Upper lobe of left lung (tissue), 6 donors: ENCODE results near the gene RERE. TPM values are rescaled to one million over a fixed set of nuclear protein-coding genes. Genes with fewer than 3 reads are reported as not detected.
A peak's percentile ranks its signal among the peaks of the same experiment; 100 is the strongest.

Experiments
- ATAC-seq, 2 donors: fragments of 200-7000 bp; cut with Tn5 transposase; one replicate each; pipeline ENCODE4 v1.9.1; 2022; ENCODE audit warnings: mild to moderate bottlenecking in 2 of 2, moderate library complexity in 2 of 2; ENCODE audit not compliant: low FRiP score in 2 of 2
- DNase-seq, 2 donors: peaks; one replicate each; pipeline ENCODE4 v3.0.0-alpha.2; 2019 to 2020
- H3K27ac ChIP-seq, 4 donors: fragments of 200-600 bp; sonication (generic); one replicate each; pipeline ENCODE4 v1.5.1; 2016 to 2019
- H3K27me3 ChIP-seq, 4 donors: fragments of 200-600 bp; sonication (generic); one replicate each; pipeline ENCODE4 v1.5.1; 2017 to 2019
- H3K36me3 ChIP-seq, 4 donors: fragments of 200-600 bp; sonication (generic); one replicate each; pipeline ENCODE4 v1.5.1; 2016 to 2019
- H3K4me1 ChIP-seq, 4 donors: fragments of 200-600 bp; sonication (generic); one replicate each; pipeline ENCODE4 v1.5.1; 2018 to 2019
- H3K4me3 ChIP-seq, 4 donors: fragments of 200-600 bp; sonication (generic); one replicate each; pipeline ENCODE4 v1.5.1; 2017 to 2019; ENCODE audit warnings: mild to moderate bottlenecking in 2 of 4, moderate library complexity in 1 of 4
- H3K9me3 ChIP-seq, 4 donors: fragments of 200-600 bp; sonication (generic); one replicate each; pipeline ENCODE4 v1.5.1; 2018 to 2019
- EP300 ChIP-seq, 4 donors: sonication (generic); formaldehyde crosslinking; IDR thresholded peaks; one replicate each; pipeline ENCODE4 v1.5.1; 2017; ENCODE audit warnings: antibody characterized with exemption in 4 of 4, control low read depth in 2 of 4
- POLR2A ChIP-seq, 4 donors: fragments of 450-650 bp; IDR thresholded peaks; one replicate each; pipeline ENCODE4 v1.5.1; 2016 to 2017; ENCODE audit warnings: antibody characterized with exemption in 4 of 4, mild to moderate bottlenecking in 2 of 4
- POLR2AphosphoS5 ChIP-seq, 2 donors: sonication (generic); formaldehyde crosslinking; IDR thresholded peaks; one replicate each; pipeline ENCODE4 v1.5.1; 2017; ENCODE audit warnings: antibody characterized with exemption in 2 of 2
- WGBS, 2 donors: methylation state at CpG; one replicate each; pipeline ENCODE4 v1.1.5; 2017 to 2018; 5-methylcytosine and 5-hydroxymethylcytosine counted together
- total RNA-seq, 6 donors: library from RNA; depleted of rRNA in 4 of 6; stranded (reverse); fragments of >200 nt in 4 of 6; gene quantifications; one replicate each; pipeline versions ENCODE4 v1.1.0 to v1.2.1, GENCODE V29; 2016 to 2021
- TF ChIP-seq, protein P1 (sequence below), 6 experiments: fragments of 450-650 bp in 4 of 6; fragments of 200-600 bp in 2 of 6; sonication (generic) in 2 of 6; IDR thresholded peaks; one replicate each; pipeline ENCODE4 v1.5.1; 2016 to 2019; ENCODE audit warnings: antibody characterized with exemption in 6 of 6
- donor health status: DM: no; HTN: no; CAD: no; lungs with moderate emphysema.
- donor health status: DM: no; HTN: yes; CAD: no; lungs with severe emphysema.

RERE gene
- total RNA-seq, 6 donors from 2014 or later: 75.5 to 222 (median 104) TPM

DNA sequence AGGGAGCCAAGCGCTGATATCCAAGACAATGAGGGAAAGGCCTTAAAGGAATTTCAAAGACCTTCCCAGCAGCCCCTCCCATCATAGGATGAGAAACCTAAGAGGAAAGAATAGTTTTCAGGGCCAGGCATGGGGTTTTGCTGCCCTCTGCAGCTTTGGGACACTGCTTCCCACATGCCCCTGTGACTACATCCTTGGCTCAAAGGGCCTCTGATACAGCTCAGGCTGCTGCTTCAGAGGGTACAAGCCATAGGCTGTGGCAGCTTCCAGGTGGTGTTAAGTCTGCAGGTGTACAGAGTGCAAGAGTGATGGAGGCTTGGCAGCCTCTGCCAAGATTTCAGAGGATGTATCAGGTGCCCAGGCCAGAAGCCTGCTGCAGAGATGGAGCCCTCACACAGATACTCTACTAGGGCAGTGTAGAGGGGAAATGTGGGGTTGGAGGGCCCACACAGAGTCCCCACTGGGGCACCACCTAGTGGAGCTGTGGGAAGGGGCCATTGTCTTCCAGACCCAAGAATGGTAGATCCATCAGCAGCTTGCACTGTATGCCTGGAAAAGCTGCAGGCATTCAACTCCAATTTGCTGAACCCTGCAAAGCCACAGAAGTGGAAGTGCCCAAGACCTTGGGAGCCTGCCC lies 373.8 kb downstream of the RERE start:
- TF ChIP-seq POLR2A (IDR thresholded peaks at IDR 0.05) (no peak), EP300 (IDR thresholded peaks at IDR 0.05) (no peak), POLR2AphosphoS5 (IDR thresholded peaks at IDR 0.05) (no peak)
- TF ChIP-seq, protein P1, sequence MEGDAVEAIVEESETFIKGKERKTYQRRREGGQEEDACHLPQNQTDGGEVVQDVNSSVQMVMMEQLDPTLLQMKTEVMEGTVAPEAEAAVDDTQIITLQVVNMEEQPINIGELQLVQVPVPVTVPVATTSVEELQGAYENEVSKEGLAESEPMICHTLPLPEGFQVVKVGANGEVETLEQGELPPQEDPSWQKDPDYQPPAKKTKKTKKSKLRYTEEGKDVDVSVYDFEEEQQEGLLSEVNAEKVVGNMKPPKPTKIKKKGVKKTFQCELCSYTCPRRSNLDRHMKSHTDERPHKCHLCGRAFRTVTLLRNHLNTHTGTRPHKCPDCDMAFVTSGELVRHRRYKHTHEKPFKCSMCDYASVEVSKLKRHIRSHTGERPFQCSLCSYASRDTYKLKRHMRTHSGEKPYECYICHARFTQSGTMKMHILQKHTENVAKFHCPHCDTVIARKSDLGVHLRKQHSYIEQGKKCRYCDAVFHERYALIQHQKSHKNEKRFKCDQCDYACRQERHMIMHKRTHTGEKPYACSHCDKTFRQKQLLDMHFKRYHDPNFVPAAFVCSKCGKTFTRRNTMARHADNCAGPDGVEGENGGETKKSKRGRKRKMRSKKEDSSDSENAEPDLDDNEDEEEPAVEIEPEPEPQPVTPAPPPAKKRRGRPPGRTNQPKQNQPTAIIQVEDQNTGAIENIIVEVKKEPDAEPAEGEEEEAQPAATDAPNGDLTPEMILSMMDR (IDR thresholded peaks at IDR 0.05): no peak
- ATAC-seq: peak in 1 of 2 donors; percentile 30
- H3K4me3 ChIP-seq: no peak overlapping the region
- peaks cover 11 to 23% (median 19%) of the 10 kb centered on the region in 4 donors for H3K4me1 ChIP-seq
- H3K27me3 ChIP-seq: no peaks in the 10 kb centered on the region
- H3K36me3 ChIP-seq: peaks cover 0 to 2% (median 0%) of the 10 kb centered on the region in 4 donors
- DNase-seq: no peak
- no peak overlapping the region for H3K27ac ChIP-seq
- H3K9me3 ChIP-seq: no peaks in the 10 kb centered on the region
- 69 to 86% methylated on average over 1 of the region's 1 CpG for WGBS, 2 donors

DNA sequence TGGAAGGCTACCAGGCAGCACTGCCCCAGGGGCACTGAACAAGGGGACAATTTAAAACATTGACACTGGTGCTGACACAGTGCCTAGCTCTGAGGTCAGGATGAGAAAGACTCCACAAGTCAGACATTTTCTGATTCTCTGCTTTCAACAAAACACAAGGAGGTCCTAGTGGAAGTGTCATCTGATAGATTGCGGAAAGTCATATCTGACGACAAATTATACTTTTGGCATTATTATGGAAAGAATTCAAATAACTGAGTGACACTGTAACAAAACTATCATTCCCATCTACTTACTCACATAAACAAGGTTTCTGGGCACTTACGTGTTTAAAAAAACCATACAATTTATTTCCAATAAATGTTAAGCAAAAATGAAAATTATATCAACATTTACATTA lies 376.0 kb downstream of the RERE start:
- WGBS, 2 donors: 66 to 80% methylated on average over 3 of the region's 3 CpGs
- Histone ChIP-seq H3K4me3 (no peak overlapping the region), H3K27ac (no peak overlapping the region), H3K27me3 (no peaks in the 10 kb centered on the region), H3K9me3 (no peaks in the 10 kb centered on the region), H3K4me1 (peaks cover 14 to 18% (median 16%) of the 10 kb centered on the region in 4 donors), H3K36me3 (peaks cover 0 to 5% (median 0%) of the 10 kb centered on the region in 4 donors)
- no peak for DNase-seq
- TF ChIP-seq EP300 (IDR thresholded peaks at IDR 0.05) (no peak), POLR2A (IDR thresholded peaks at IDR 0.05) (no peak), POLR2AphosphoS5 (IDR thresholded peaks at IDR 0.05) (no peak)
- TF ChIP-seq, protein P1 (IDR thresholded peaks at IDR 0.05): no peak
- ATAC-seq: no peak

DNA sequence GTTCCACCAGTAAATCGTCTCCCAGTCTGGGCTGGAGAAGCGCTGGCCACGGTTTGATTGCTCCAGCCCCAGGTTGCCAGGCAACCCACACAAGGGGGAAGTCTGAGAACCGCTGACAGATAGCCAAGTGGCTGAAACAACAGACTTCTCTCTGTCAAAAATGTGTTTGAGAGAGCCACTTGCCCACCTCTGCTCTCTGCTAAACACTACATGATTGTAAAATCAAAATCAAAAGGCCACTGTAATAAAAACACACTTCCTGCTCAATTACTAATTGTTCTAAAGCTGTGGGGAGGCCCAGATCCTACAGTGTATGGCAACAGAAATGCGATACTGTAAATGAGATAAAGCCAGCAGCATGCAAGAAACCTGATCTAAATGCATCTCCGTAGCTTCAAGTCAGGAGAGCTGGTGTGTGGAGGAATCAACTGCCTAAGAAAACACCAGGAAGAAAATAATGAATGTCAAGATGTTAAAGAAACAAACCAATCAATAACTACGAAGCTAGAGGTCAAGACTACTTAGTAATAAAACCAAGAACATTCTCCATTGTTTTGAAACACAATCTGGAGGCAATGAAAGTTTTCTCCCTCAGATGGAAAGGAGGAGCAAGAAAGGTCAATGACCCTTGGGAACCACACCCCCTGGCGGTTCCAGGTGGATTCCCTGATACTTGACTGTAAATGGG lies 378.3 kb downstream of the RERE start:
- TF ChIP-seq, protein P1 (IDR thresholded peaks at IDR 0.05): no peak
- no peak for TF ChIP-seq EP300 (IDR thresholded peaks at IDR 0.05)
- no peak for TF ChIP-seq POLR2AphosphoS5 (IDR thresholded peaks at IDR 0.05)
- TF ChIP-seq POLR2A (IDR thresholded peaks at IDR 0.05): no peak
- WGBS, 2 donors: 26 to 28% methylated on average over 8 of the region's 8 CpGs
- no peak overlapping the region for H3K4me3 ChIP-seq
- H3K9me3 ChIP-seq: no peaks in the 10 kb centered on the region
- H3K27me3 ChIP-seq: no peaks in the 10 kb centered on the region
- DNase-seq (peak in 1 of 2 donors; percentile 90), ATAC-seq (peak; percentile 82 to 96)
- H3K36me3 ChIP-seq: peaks cover 0 to 5% (median 0%) of the 10 kb centered on the region in 4 donors
- peak overlapping the region; percentile 19 to 55 (median 36) for H3K27ac ChIP-seq
- H3K4me1 ChIP-seq: peaks cover 14 to 18% (median 16%) of the 10 kb centered on the region in 4 donors

DNA sequence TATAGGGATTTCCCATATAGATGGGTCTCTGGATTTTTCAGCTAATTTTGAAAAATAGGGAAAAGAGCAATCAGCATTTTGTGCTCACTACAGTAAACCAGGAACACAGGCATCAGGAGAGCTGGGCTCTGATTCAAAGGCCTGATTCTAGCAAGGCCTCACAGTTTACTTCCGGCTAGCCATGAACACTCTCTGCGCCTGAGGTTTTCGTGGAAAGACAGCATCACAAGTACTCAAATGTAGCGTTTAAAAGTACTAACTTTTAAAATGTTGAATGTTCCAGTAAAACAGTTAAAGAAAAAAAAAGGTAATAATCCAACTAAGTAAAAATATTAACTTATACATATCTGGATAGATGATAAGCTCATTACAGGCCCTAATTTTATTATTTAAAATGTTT lies 379.0 kb downstream of the RERE start:
- TF ChIP-seq POLR2A (IDR thresholded peaks at IDR 0.05) (no peak), POLR2AphosphoS5 (IDR thresholded peaks at IDR 0.05) (no peak), EP300 (IDR thresholded peaks at IDR 0.05) (no peak)
- TF ChIP-seq, protein P1 (IDR thresholded peaks at IDR 0.05): no peak
- Histone ChIP-seq H3K9me3 (no peaks in the 10 kb centered on the region), H3K27ac (peak overlapping the region in 2 of 4 donors; percentile 32 to 55), H3K4me1 (peaks cover 14 to 18% (median 16%) of the 10 kb centered on the region in 4 donors), H3K4me3 (no peak overlapping the region), H3K27me3 (no peaks in the 10 kb centered on the region), H3K36me3 (peaks cover 0 to 5% (median 0%) of the 10 kb centered on the region in 4 donors)
- no peak for ATAC-seq
- WGBS, 2 donors: 76 to 79% methylated on average over 4 of the region's 4 CpGs
- no peak for DNase-seq
